RWPE1 (cell line): ENCODE measurements around the gene GALNT9.

Experiments
- CTCF ChIA-PET: fragments of 350-600 bp; sonication (Branson Sonifier 250); formaldehyde crosslinking; extraction: SDS; loops from one replicate; lab custom pipeline; 2021; lab: Yijun Ruan, JAX
- POLR2A ChIA-PET: fragments of 400-600 bp; formaldehyde crosslinking; extraction: SDS; loops from one replicate; lab custom pipeline; 2020; ENCODE audit warnings: antibody characterized with exemption; ENCODE audit not compliant: low non-redundant PET; lab: Yijun Ruan, JAX
- DNase-seq: peaks from one replicate; pipeline ENCODE4 v3.0.0; 2012; ENCODE audit warnings: low spot score
- H3K27ac ChIP-seq: fragments of 450-650 bp; 2 replicates; pipeline ENCODE4 v1.5.1; 2017
- CTCF ChIP-seq: fragments of 450-650 bp; conservative IDR thresholded peaks from 2 replicates; pipeline ENCODE4 v1.5.1; 2017; ENCODE audit warnings: low read depth, mild to moderate bottlenecking

The GALNT9 gene

GRCh38 chr12:132200800-132201199 lies 128.6 kb downstream of the GALNT9 start:
- no peak for DNase-seq
- POLR2A ChIA-PET: no interaction called here
- no peak for TF ChIP-seq CTCF
- H3K27ac ChIP-seq: no peak overlapping the region
- CTCF ChIA-PET: no interaction called here

DNA sequence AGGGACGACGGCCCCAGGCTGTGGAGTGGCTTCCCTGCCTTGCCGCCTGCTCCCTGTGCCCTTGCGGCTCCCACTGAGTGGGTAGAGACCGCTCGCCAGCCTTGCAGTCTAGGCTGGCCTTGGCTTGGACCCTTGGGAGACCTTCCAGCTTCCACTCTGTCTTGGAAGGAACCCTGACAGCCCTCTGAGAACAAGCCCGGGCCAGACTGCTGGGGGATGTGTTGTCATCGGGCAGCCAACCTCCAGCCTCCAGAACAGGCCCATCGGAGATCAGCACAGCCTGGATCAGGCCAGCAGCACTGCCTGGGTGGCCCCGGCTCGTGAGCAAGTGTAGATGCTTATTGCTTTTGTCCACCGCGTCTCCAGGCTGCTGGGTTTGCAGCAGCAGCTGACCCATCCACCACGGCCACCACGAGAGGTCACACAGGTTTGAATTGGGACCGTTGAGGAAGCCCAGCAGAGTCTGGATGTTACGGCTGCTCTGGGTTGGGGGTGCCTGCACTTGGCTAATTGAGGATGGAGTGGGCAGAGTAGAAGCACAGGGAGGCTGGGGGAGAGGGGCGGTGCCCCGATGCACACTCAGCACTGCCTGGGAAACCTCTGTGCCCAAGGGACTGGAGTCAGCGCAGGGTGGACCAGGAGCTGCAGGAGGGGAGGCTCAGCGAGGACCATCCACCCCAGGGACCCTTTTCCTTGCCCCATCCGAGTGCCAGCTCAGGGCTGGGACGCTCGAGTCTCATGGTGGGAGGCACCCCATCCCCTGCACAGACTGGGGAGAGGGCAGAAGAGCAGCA lies 129.7 kb downstream of the GALNT9 start:
- ChIA-PET POLR2A (no interaction called here), CTCF (no interaction called here)
- no peak overlapping the region for H3K27ac ChIP-seq
- no peak for DNase-seq
- no peak for TF ChIP-seq CTCF

DNA sequence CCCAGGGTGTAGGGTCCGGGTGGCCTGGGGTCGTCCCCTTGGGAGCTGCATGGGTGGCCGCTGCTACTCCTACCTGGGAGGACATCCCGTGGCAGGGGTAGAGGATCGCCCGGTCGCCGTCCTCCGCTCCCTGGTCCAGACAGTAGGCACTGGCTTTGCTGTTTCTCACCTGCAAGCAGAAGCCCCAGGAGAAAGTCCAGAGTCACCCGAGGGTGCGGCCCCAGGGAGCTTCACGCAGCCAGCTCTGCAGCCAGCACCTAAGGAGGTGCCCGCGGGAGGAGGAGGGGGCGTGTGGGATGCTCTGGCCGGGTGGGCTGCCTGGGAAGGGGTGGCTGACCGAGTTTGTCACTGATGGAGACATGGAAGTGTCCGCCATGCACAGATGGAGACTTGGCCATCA lies 130.3 kb downstream of the GALNT9 start:
- ChIA-PET POLR2A (no interaction called here), CTCF (no interaction called here)
- no peak for DNase-seq

GRCh38 chr12:132197581-132198354 lies 131.6 kb downstream of the GALNT9 start:
- CTCF ChIA-PET: no interaction called here
- POLR2A ChIA-PET: no interaction called here
- no peak for TF ChIP-seq CTCF
- no peak overlapping the region for H3K27ac ChIP-seq
- no peak for DNase-seq

More for the DNA sequence above, 130.3 kb downstream of the GALNT9 start:
- no peak overlapping the region for H3K27ac ChIP-seq
- no peak for TF ChIP-seq CTCF

DNA sequence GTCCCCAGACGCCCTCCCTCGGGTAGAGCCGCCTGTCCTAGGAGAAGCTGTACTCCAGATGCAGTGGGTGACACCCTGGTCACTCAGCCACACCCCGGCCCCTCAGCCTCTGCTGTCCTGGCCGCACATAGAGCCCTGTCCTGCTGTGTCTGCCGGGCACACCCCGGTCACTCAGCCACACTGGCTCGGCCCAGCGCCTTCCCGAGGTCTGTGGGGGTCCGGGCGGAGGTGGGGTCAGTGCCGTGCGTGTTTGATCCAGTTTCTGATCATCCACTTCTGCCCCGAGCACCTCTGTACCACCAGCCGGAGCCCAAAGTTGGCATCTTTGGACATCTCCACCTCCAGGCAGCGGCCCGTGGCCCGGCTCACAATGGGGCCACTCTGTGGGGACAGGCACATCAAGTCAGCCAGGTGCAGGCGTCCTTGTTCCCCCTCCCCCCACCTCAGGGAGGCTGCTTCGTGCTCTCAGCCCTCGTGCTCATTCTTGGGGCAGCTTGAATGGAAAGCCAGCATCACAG lies 132.5 kb downstream of the GALNT9 start:
- CTCF ChIA-PET: interaction anchor here (0.6 kb wide), 1 partner anchor 52 kb away, joined by 3 read pairs; no protein-coding TSS in a partner anchor

More for the DNA sequence above, 132.5 kb downstream of the GALNT9 start:
- DNase-seq: no peak
- POLR2A ChIA-PET: no interaction called here
- no peak overlapping the region for H3K27ac ChIP-seq
- TF ChIP-seq CTCF: no peak
